Liver (tissue), 3 donors: ENCODE data around the gene CYP11A1.

ENCODE experiments used
- CTCF ChIP-seq: fragments of 150-350 bp; IDR thresholded peaks from 2 replicates; pipeline ENCODE4 v1.5.1; 2017; ENCODE audit warnings: improper control_type of control experiment, low read depth, low read length; ENCODE audit not compliant: missing input control
- JUND ChIP-seq, 2 donors: IDR thresholded peaks; 2 replicates each; pipeline ENCODE4 v1.6.1; 2016; ENCODE audit warnings: antibody characterized with exemption in 2 of 2
- MAX ChIP-seq: IDR thresholded peaks from 2 replicates; pipeline ENCODE4 v1.6.1; 2016; ENCODE audit warnings: antibody characterized with exemption
- RAD21 ChIP-seq, 2 donors: IDR thresholded peaks; 2 replicates each; pipeline ENCODE4 v1.6.1; 2016; ENCODE audit warnings: antibody characterized with exemption in 2 of 2, mild to moderate bottlenecking in 2 of 2
- SP1 ChIP-seq: IDR thresholded peaks from 2 replicates; pipeline ENCODE4 v1.6.1; 2018; ENCODE audit warnings: antibody characterized with exemption, mild to moderate bottlenecking
- donor health status: healthy.
- donor health status: healthy.

GRCh38 chr15:74319138-74319460 lies 48.3 kb downstream of the CYP11A1 start:
- no peak for TF ChIP-seq RAD21 (IDR thresholded peaks at IDR 0.05)
- TF ChIP-seq MAX: no peak
- no peak for TF ChIP-seq CTCF
- no peak for TF ChIP-seq JUND (IDR thresholded peaks at IDR 0.05)
- TF ChIP-seq SP1: no peak
